ENCODE results near the gene C16orf90.
"Not testable (repeated sequence)": the region's sequence is repeated elsewhere in the genome, so short reads cannot be mapped to it uniquely, and the experiment has no call there.

Gene C16orf90

GRCh38 chr16:3513892-3514583, 18.7 kb upstream of the C16orf90 start:
- DNase-seq (ENCODE audit: low read depth), result no peak

GRCh38 chr16:3511286-3512180, 16.2 kb upstream of the C16orf90 start:
- no peak for DNase-seq (ENCODE audit: low read depth)

- DNase-seq (ENCODE audit: low read depth), result no peak
Observed at GRCh38 chr16:3510416-3510815, 15.1 kb upstream of the C16orf90 start.

GRCh38 chr16:3509470-3509928, 14.2 kb upstream of the C16orf90 start:
- no peak for DNase-seq (ENCODE audit: low read depth)

- no peak for DNase-seq (ENCODE audit: low read depth)
Observed at GRCh38 chr16:3508736-3509135, 13.4 kb upstream of the C16orf90 start.

- no peak for DNase-seq (ENCODE audit: low read depth)
Observed at GRCh38 chr16:3503523-3503922, 8.2 kb upstream of the C16orf90 start.

- DNase-seq (ENCODE audit: low read depth), result no peak
Observed at GRCh38 chr16:3501783-3502400, 6.6 kb upstream of the C16orf90 start.

- not testable (repeated sequence) for DNase-seq (ENCODE audit: low read depth)
Observed at GRCh38 chr16:3501412-3501761, 6.1 kb upstream of the C16orf90 start.

GRCh38 chr16:3498988-3499387, 3.7 kb upstream of the C16orf90 start:
- DNase-seq (ENCODE audit: low read depth), result no peak

GRCh38 chr16:3497771-3498170, 2.5 kb upstream of the C16orf90 start:
- DNase-seq (ENCODE audit: low read depth), result no peak

- DNase-seq (ENCODE audit: low read depth), result no peak
Observed at GRCh38 chr16:3496386-3496785, 1.1 kb upstream of the C16orf90 start.

GRCh38 chr16:3494386-3494973, 809 bp downstream of the C16orf90 start:
- DNase-seq (ENCODE audit: low read depth), result no peak

- DNase-seq (ENCODE audit: low read depth), result no peak
Observed at GRCh38 chr16:3492356-3492755, 2.9 kb downstream of the C16orf90 start.

GRCh38 chr16:3490911-3491629, 4.2 kb downstream of the C16orf90 start:
- no peak for DNase-seq (ENCODE audit: low read depth)

- no peak for DNase-seq (ENCODE audit: low read depth)
Observed at GRCh38 chr16:3488801-3489200, 6.5 kb downstream of the C16orf90 start.

- DNase-seq (ENCODE audit: low read depth), result no peak
Observed at GRCh38 chr16:3487521-3488410, 7.5 kb downstream of the C16orf90 start.

GRCh38 chr16:3486506-3487215, 8.6 kb downstream of the C16orf90 start:
- no peak for DNase-seq (ENCODE audit: low read depth)

- no peak for DNase-seq (ENCODE audit: low read depth)
Observed at GRCh38 chr16:3485821-3486505, 9.3 kb downstream of the C16orf90 start.

- DNase-seq (ENCODE audit: low read depth), result no peak
Observed at GRCh38 chr16:3485097-3485745, 10.1 kb downstream of the C16orf90 start.

Data from fibroblast of the conjunctiva (primary cell).